Osteoblast (primary cell): ENCODE measurements around the gene AHI1. TPM values are rescaled to one million over a fixed set of nuclear protein-coding genes. Genes with fewer than 3 reads are reported as not detected.

Experiments used
- DNase-seq: peaks from one replicate; pipeline ENCODE4 v3.0.0; 2011; ENCODE audit warnings: low spot score, mixed read lengths; ENCODE audit not compliant: insufficient read length; ENCODE audit errors: missing footprints
- H2AFZ ChIP-seq: 2 replicates; pipeline ENCODE4 v1.6.0; 2011; ENCODE audit warnings: mild to moderate bottlenecking, low read length
- H3K27ac ChIP-seq: 2 replicates; pipeline ENCODE4 v1.5.1; 2011; ENCODE audit warnings: mild to moderate bottlenecking, low read depth, low read length, moderate library complexity
- H3K27me3 ChIP-seq: 2 replicates; pipeline ENCODE4 v1.6.0; 2012; ENCODE audit warnings: mild to moderate bottlenecking, control low read depth, inconsistent platforms, low read length, moderate library complexity; ENCODE audit not compliant: insufficient read depth
- H3K36me3 ChIP-seq: 2 replicates; pipeline ENCODE4 v1.5.1; 2011; ENCODE audit warnings: mild to moderate bottlenecking, low read length, control low read depth, moderate library complexity; ENCODE audit not compliant: insufficient read depth
- H3K4me1 ChIP-seq: 2 replicates; pipeline ENCODE4 v1.5.1; 2011; ENCODE audit warnings: mild to moderate bottlenecking, low read length, control low read depth, moderate library complexity; ENCODE audit not compliant: insufficient read depth
- H3K4me2 ChIP-seq: 2 replicates; pipeline ENCODE4 v1.6.0; 2011; ENCODE audit warnings: mild to moderate bottlenecking, low read length; ENCODE audit not compliant: insufficient read depth
- H3K4me3 ChIP-seq: fragments of 200-600 bp; sonication (generic); 3 replicates; pipeline ENCODE4 v1.5.1; 2012; ENCODE audit warnings: mild to moderate bottlenecking, low read length, inconsistent platforms; ENCODE audit not compliant: insufficient read depth
- H3K79me2 ChIP-seq: 2 replicates; pipeline ENCODE4 v1.6.0; 2012; ENCODE audit warnings: mild to moderate bottlenecking, low read length, control low read depth, inconsistent platforms; ENCODE audit not compliant: insufficient read depth
- H3K9me3 ChIP-seq: 2 replicates; pipeline ENCODE4 v1.5.1; 2011; ENCODE audit warnings: low read depth, low read length, control low read depth
- H4K20me1 ChIP-seq: 2 replicates; pipeline ENCODE4 v1.6.0; 2012; ENCODE audit warnings: mild to moderate bottlenecking, low read length, control low read depth; ENCODE audit not compliant: insufficient read depth
- total RNA-seq: library from RNA; depleted of rRNA; stranded (reverse); fragments of >200 nt; gene quantifications from 2 replicates; pipeline ENCODE4 v1.2.3, GENCODE V29; 2012
- TF ChIP-seq, protein P1 (sequence below): IDR thresholded peaks from 2 replicates; pipeline ENCODE4 v1.5.1; 2011; ENCODE audit warnings: mild to moderate bottlenecking, low read depth, low read length, moderate library complexity; ENCODE audit errors: extremely low read depth

AHI1 gene
- total RNA-seq, 1 donor: 50.3 TPM

DNA sequence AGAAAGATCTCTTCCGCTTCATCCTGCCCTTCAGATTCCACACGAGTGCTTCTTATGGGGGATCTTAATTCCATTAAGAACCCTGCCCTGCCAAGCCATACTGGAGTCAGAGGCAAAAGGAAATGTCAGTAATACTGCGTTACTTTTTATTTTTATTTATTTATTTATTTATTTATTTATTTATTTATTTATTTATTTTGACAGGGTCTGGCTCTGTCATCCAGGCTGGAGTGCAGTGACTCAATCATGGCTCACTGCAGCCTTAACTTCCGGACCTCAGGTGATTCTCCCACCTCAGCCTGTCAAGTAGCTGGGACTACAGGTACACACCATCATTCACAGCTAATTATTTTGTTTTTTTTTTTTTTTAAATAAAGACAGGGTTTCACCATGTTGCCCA lies 236.9 kb downstream of the AHI1 start:
- Histone ChIP-seq H3K36me3 (no peaks in the 10 kb centered on the region), H2AFZ (no peak overlapping the region), H3K4me3 (no peak overlapping the region), H4K20me1 (no peaks in the 10 kb centered on the region), H3K79me2 (no peaks in the 10 kb centered on the region), H3K4me1 (no peaks in the 10 kb centered on the region), H3K27me3 (no peaks in the 10 kb centered on the region), H3K27ac (no peak overlapping the region), H3K9me3 (no peaks in the 10 kb centered on the region), H3K4me2 (no peak overlapping the region)
- TF ChIP-seq, protein P1, sequence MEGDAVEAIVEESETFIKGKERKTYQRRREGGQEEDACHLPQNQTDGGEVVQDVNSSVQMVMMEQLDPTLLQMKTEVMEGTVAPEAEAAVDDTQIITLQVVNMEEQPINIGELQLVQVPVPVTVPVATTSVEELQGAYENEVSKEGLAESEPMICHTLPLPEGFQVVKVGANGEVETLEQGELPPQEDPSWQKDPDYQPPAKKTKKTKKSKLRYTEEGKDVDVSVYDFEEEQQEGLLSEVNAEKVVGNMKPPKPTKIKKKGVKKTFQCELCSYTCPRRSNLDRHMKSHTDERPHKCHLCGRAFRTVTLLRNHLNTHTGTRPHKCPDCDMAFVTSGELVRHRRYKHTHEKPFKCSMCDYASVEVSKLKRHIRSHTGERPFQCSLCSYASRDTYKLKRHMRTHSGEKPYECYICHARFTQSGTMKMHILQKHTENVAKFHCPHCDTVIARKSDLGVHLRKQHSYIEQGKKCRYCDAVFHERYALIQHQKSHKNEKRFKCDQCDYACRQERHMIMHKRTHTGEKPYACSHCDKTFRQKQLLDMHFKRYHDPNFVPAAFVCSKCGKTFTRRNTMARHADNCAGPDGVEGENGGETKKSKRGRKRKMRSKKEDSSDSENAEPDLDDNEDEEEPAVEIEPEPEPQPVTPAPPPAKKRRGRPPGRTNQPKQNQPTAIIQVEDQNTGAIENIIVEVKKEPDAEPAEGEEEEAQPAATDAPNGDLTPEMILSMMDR: no peak
- DNase-seq: no peak

DNA sequence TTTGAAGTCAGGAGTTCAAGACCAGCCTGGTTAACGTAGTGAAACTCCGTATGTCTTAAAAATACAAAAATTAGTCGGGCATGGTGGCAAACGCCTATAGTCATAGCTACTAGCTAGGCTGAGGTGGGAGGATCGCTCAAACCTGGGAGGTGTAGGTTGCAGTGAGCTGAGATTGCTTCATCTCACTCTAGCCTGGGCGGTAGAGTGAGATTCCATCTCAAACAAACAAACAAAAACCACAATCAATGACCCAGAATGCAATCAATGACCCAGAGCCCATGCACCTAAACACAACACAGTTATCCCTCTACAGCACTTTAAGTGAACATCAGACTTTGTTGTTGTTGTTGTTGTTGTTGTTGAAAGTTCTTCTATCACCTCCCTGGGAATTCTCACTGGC lies 238.6 kb downstream of the AHI1 start:
- TF ChIP-seq, protein P1: no peak
- Histone ChIP-seq H2AFZ (no peak overlapping the region), H3K79me2 (no peaks in the 10 kb centered on the region), H3K36me3 (no peaks in the 10 kb centered on the region), H3K9me3 (no peaks in the 10 kb centered on the region), H3K27ac (no peak overlapping the region), H4K20me1 (no peaks in the 10 kb centered on the region), H3K4me2 (no peak overlapping the region), H3K4me3 (no peak overlapping the region), H3K4me1 (no peaks in the 10 kb centered on the region), H3K27me3 (no peaks in the 10 kb centered on the region)
- DNase-seq: no peak

DNA sequence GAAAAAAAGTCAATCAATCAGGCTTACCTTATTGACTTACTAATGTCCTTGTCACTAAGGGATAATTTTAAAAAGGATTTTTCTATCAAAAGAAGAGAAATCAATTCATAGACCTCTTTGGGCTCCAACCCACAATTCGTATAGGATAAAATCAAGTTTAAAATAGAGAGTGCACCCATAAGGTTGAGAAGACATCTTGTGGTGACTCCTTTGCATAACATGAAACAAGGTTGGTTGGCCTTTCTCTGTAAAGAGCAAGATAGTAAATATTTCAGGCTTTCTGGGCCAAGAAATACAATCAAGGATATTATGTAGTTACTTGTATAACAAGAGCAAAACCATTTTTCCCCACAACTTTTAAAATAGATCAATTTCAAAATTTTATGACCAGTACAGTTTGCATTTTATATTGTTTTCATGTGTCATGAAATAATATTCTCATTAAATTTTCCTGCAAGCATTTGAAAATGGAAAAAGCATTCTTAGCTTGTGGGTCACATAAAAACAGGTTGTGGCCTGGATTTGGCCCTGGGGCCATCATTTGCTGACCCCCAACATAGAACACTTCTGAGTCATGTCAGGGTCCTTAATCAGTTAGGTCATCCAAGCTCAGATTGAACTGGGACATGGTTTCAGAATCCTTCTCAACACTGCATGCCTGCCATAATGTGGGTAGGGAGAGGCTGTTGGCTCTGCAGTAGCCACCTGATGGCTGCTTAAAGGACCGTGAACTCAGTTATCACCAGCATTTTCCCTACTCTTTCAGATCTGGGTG lies 239.7 kb downstream of the AHI1 start:
- no peaks in the 10 kb centered on the region for H3K79me2 ChIP-seq
- H4K20me1 ChIP-seq: no peaks in the 10 kb centered on the region
- H3K36me3 ChIP-seq: no peaks in the 10 kb centered on the region
- H3K4me3 ChIP-seq: no peak overlapping the region
- no peaks in the 10 kb centered on the region for H3K4me1 ChIP-seq
- TF ChIP-seq, protein P1: peak; percentile 28
- H3K9me3 ChIP-seq: no peaks in the 10 kb centered on the region
- H3K27ac ChIP-seq: no peak overlapping the region
- no peak overlapping the region for H2AFZ ChIP-seq
- peak; percentile 59 for DNase-seq
- H3K27me3 ChIP-seq: no peaks in the 10 kb centered on the region
- no peak overlapping the region for H3K4me2 ChIP-seq

DNA sequence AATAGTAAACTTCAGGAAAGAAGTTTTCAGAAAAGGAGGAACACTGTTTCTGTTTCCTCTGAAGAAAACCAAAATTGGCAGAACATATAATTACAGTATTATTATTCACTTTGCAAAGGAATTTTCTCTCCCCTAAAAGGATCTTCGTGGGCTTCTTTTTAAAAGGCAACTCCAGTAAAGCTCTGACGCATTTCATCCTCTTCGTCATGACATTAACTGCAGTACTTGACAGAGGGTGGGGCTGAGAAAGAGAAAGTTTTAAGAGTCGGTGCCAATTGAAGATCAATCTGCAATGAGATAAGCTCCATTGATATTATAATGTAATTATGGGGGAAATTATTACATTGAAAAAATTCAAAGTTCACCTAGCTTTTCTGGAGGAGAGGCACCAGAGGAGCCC lies 240.7 kb downstream of the AHI1 start:
- TF ChIP-seq, protein P1: no peak
- H3K9me3 ChIP-seq: no peaks in the 10 kb centered on the region
- H4K20me1 ChIP-seq: no peaks in the 10 kb centered on the region

More for the DNA sequence above, 240.7 kb downstream of the AHI1 start:
- H3K4me1 ChIP-seq: no peaks in the 10 kb centered on the region
- no peak overlapping the region for H3K27ac ChIP-seq
- no peak overlapping the region for H3K4me3 ChIP-seq
- no peaks in the 10 kb centered on the region for H3K36me3 ChIP-seq
- peak; percentile 82 for DNase-seq
- H3K79me2 ChIP-seq: no peaks in the 10 kb centered on the region
- no peaks in the 10 kb centered on the region for H3K27me3 ChIP-seq
- H2AFZ ChIP-seq: no peak overlapping the region
- no peak overlapping the region for H3K4me2 ChIP-seq
